ENCODE data around the gene POF1B.
"Not testable (repeated sequence)": the region's sequence is repeated elsewhere in the genome, so short reads cannot be mapped to it uniquely, and the experiment has no call there.

POF1B gene, protein sequence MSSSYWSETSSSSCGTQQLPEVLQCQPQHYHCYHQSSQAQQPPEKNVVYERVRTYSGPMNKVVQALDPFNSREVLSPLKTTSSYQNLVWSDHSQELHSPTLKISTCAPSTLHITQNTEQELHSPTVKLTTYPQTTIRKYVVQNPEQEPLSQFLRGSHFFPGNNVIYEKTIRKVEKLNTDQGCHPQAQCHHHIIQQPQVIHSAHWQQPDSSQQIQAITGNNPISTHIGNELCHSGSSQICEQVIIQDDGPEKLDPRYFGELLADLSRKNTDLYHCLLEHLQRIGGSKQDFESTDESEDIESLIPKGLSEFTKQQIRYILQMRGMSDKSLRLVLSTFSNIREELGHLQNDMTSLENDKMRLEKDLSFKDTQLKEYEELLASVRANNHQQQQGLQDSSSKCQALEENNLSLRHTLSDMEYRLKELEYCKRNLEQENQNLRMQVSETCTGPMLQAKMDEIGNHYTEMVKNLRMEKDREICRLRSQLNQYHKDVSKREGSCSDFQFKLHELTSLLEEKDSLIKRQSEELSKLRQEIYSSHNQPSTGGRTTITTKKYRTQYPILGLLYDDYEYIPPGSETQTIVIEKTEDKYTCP

DNA sequence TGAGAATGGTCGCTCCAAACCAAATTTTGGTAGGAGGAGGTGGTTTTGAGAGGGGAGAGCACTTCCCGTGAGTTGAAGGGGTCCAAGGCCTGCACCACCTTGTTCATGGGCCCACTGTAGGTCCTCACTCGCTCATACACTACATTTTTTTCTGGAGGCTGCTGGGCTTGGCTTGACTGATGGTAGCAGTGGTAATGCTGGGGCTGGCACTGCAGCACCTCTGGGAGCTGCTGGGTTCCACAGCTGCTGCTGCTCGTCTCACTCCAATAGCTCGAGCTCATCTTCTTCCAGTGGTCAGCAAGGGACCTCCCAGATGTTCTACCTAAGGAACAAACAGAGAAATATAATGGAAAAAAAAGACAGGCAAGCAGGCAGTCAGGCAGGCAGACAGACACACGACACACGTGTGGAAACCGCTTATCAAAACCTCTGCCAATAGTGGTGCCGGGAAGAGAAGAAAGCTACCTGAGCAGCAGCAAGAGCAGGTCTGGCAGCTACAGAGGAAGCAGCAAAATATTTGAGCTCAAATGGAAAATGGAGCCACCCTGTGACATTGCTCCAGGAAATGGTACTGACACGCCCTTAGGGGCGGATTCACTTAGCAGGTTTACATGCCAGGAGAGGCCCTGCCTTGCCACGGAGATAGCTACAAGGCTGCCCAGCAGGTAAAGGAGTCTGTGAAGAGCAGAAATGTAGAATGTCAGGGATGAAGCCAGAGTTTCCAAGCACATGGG is at the start of gene POF1B:
Gene POF1B (minus strand): TSS at position 492 of the 734 bp plus-strand sequence. CDS start 211 bp downstream, at position 281.
- no peak for DNase-seq

DNA sequence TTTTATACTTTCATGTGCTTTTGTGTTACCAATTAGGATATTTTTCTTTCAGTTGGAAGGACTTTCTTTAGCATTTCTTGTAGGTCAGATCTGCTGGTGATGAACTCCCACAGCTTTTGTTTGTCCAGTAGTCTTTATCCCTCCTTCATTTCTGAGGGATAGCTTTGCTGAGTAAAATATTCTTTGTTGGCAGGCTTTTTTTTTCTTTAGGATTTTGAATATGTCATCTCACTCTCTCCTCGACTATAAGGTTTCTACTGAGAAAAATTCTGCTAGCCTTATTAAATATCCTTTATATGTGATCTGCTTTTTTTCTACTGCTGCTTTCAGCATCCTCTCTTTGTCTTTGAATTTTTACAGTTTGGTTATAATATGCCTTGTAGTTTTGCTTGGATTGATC is 49.6 kb upstream of the POF1B start:
- DNase-seq, result no peak

DNA sequence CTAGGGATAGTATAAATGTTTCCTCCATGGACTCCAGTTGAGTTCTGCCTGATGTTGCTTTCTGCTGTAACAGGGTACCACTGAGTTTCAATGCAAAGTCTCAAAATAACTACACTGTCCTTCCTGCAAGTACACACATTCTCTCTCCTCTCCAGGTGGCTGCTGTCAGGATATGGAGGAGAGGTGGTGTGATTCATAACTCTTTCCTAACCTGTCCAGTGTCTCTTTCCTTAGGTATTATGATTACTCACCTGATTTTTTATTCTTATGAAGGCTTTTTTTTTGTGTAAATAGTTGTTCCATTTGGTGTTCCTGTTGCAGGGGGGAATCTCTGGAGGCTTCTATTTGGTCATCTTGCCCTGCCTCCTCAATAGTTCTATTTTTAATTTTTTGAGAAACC is 39.8 kb upstream of the POF1B start:
- no peak for DNase-seq

DNA sequence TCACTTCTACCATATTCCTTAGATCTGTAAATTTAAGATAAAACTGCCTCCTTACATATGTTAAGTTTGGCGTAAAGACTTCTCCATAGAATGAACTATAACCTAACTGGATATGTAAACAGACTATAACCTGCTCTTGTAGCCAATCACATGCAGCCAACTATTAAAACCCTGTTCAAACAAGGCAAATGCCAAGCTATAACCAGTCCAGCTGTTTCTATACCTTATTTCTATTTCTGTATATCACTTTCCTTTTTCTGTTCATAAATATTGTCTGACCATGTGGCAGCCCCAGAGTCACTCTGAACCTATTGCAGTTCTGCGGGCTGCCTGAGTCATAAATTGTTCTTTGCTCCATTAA is 12.4 kb upstream of the POF1B start:
- no peak for DNase-seq

DNA sequence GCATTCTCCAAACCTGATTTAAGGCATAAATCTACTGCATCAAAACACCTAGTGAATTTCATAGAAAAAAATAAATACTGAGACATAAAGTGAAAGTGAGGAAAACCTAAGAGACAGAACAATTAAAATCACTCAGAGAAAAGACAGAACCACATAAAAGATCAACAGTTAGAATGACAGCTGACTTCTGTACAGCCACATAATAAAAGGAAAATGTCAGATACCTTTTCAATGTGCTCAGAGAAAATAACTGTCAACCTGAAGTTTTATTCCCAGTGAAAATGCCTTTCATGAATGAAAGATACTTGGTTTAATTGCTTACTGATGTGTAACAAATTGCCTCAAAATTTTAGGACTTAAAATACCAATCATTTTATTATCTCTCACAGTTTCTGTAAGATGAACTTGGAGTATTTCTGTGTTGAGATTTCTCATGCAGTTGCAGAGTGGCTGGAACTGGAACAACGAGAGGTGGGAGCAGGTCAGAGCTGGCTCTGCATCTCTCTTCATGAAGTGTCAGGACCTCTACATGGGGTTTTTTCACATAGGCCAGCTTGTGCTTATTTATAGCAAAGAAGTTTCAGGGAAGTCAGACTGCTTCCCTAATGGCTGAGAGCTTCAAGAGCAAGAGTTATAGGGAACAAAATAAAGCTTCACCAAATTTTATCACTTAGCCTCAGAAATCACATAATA is 11.9 kb upstream of the POF1B start:
- no peak for DNase-seq

DNA sequence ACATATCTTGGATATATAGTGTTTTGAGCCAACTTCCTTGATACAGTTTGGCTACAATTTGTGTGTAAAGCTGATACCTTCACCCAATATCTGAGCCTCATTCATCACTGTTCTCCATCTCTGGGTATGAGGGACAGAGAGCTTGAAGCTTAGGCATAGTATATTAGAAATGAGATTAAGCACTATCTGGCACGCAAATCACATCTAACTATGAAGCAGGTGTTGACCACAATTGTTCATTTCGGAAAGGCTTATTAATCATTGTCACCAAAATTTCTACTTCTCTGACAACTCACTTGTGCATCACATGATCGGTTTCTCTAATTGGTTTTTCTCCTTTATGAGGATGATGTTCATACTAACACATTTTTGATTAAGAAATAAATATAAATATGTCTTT is 2.1 kb upstream of the POF1B start:
- no peak for DNase-seq

DNA sequence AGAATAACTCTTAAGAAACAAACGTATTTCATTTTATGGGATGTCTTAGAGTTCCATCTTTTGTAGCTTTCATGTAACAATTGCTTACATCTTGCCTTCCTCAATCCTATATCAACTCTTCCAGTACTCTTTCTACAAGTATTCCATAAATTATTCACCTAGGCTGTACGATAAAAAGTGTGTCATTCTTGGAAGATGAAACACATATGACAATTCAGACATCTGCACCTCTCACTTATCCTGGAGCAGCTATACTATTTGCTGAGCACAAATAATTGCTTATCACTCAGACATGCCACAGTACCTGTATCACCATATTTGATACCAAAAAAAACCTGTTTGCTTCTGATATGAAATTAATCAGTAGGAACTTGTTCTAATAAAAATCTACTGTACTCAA is 1.0 kb downstream of the POF1B start:
- no peak for DNase-seq

DNA sequence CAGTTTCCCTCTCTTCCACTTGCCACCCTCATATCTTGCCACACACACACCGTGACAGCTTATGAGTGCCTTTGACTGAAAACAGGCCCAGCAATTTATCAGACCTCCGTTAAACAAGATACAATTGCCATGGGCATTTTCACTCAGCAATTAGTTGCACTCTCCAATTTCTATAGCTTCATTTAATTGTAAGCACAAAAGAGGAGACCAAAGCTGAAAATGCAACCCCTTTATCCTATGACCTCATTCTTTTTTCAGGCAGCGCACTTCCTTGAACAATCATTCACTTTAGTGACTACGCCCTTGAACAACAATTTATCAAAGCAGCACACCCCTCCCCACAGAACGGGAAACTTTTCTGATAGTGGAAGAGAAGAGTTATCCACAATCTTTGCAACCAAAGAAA is 4.1 kb downstream of the POF1B start:
- no peak for DNase-seq

DNA sequence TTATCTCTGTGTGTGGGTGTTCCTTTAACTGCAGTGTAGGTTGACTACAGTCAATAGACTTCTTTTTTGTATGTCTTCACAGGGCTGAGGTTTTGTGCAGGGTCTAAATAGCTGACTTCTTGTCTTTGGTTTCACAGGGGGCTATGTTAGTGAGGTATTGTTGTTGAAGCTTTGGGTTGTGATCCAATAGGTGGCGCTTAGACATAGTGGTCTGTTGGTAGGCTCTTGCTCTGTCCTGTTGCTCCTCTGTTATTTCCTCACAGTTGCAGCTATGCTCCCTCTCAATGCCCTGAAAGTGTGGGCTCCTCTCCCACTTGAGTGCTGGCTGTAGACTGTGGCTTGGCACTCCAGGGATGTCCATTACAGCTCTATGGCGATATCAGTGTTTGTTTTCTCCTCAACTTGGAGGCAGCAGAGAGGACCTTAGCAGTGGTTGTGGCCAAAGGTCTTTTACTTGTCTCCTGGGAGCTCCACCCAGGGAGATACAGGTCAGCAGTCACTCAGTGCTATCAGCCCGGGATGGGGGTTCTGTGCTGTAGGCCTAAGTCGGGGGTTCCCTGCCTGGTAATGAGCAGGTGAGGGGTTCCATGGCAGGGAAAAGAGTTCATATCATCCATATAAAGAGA is 14.0 kb downstream of the POF1B start:
- no peak for DNase-seq

DNA sequence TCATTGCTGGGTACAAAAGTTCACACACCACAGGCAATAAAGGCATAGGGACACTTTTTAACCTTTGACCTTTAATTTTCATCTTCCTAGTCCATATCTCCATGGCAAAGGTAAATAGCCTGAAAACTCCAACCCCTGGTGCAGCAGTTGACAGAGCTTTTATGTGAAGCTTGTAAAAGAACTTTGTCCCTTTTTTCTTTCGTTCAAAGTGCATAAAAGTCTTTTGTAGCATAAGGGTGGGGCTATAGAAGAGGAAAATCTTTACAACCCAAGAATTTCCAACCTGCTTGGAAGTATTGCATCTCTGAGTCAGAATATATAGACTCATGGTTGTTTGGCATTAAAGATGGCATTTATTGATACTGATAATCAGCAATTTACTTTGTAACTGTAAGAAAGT is 20.4 kb downstream of the POF1B start:
- no peak for DNase-seq

DNA sequence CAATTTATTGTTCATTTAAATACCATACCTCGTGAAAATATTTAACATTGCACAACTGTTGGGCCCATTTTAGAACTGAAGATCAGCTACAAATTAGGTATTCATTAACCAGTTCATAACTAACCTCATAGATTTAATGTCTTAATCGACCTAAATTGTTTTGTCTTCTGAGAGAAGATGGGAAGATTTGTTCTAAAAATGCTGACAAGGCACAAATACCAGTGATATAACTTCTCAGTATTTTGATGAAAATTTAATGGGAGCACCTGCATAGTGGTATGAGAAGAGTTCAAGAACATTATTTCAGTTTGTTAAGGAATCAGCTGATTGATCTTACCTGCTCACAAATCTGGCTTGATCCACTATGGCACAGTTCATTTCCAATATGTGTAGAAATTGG is 33.9 kb downstream of the POF1B start:
- no peak for DNase-seq

DNA sequence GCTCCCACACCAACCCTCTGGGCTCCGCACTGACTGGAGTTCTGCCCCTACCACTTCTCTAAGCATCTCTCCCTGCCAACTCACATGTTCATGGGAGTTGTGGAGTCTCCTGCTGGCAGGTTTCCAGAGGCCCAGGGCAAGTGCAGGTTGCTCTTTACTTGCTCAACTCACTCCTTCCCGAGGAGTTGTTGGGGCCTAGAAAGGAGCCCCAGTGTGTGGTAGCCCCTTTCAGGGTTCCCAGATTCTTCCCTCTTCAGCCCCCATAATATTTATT is 52.5 kb downstream of the POF1B start:
- no peak for DNase-seq

DNA sequence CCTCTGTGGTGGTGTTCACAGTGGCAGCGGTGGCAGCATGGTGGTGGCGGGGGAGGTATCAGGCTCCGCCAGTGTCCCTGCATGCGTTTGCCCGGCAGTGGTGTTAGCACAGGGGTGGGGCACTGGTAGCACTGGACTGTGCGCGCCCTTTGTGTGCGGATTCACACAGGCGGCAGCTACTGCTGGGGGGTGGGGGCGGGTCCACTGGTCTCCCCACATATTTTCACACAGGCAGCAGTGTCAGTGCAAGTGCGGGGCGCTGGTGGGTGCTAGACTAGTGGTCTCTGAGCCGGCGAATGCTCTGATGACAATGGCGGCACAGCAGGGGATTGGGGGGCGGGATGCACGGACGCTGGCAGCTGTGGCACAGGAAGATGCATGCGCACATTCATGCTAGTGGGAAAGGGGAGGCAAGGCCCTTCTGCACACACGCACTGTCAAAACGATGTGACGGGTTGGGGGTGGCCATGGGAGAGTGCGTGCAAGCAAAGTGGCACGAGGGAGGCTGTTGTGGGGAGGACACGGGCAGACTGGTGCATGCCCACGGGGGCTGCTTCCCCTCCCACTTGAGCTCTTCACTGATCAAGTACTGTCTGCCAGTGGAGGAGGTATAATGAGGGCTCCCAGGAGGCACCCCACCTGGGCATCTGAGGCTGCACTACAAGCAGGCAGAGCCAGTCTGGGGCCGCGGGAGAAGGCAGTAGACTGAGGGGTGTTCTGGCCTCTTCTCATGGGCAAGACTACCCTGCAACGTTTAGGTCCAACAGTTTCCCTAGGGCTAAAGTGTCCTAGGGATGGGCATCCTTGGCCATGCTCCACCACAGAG is 53.0 kb downstream of the POF1B start:
- no peak for DNase-seq

DNA sequence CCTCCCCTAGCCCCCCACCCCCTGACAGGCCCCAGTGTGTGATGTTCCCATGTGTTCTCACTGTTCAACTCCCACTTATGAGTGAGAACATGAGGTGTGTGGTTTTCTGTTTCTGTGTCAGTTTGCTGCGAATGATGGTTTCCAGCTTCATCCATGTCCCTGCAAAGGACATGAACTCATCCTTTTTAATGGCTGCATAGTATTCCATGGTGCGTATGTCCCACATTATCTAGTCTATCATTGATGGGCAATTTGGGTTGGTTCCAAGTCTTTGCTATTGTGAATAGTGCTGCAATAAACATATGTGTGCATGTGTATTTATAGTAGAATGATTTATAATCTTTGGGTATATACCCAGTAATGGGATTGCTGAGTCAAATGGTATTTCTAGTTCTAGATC is 68.1 kb downstream of the POF1B start:
- not testable (repeated sequence) for DNase-seq

DNA sequence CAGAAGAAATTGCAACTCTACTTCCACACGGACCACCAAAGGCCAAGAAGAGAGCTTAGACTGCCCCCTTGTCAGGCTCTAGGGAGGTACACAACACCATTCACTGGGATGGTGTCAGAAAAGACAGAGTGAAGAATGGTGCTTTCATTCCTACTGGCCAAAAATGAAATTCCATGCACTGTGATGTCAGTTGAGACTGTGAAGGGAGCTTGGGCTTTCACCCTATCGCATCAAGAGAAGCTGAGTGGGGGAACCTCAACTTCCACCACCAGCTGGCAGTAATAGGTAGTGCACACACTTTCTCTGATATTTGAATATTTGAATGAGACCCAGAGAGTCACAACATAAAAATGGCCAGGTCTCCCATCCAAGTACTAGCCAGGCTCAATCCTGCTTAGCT is 69.7 kb downstream of the POF1B start:
- DNase-seq, result no peak

DNA sequence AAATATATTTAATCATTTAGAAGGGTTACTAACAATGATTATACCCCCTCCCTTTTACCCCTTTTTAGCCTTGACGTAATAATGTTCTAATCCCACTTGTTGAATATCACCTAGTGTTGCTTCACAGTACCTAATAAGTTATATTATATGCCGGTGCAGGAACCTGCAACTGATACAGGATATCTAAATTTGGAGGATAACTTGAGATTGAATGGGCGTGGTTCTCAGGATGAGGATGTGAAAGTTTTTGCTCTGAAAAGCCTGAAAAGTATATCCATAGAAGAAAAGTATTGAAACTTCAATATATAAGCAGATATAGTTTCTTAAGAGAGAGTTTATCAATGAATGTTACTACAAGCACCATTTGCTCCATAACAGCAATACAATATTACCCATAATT is 75.9 kb downstream of the POF1B start:
- no peak for DNase-seq

DNA sequence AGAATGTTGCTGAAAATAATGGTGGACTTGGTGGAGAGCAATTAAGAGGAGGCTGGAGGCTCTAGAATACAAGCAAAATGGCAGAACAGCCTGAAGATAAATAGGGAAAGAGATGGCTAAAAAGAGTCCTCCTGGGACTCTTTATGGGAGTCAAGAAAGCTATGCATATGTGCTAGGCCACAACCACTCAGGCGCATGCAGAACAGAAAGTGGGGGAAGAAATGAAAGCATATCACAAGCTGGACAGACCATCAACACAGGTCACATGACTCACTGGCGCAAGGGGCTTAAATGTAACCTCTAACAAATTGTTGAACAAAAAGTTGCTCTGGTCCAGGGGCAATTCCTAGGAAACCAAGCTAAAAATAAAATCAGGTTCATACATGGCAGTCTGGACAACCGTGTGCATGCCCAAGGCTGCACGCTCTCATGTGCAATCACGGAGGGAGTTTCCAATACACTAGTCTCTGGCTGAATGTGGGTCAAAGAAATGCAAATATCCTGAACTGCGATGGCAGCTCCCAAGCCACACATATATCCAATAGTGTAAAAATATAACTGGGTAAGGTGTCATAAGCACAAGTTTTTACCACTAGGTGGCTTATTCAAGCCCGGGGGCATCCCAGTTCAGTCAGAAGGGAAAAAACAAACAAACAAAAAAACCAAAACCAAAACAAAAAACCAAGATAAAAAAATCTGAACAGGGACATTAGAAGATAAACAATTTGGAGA is 90.3 kb downstream of the POF1B start:
- no peak for DNase-seq

DNA sequence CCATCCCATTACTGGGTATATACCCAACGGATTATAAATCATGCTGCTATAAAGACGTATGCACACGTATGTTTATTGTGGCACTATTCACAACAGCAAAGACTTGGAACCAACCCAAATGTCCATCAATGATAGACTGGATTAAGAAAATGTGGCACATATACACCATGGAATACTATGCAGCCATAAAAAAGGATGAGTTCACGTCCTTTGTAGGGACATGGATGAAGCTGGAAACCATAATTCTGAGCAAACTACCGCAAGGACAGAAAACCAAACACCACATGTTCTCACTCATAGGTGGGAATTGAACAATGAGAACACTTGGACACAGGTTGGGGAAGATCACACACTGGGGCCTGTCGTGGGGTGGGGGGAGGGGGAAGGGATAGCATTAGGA is 94.2 kb downstream of the POF1B start:
- DNase-seq, result not testable (repeated sequence)

DNA sequence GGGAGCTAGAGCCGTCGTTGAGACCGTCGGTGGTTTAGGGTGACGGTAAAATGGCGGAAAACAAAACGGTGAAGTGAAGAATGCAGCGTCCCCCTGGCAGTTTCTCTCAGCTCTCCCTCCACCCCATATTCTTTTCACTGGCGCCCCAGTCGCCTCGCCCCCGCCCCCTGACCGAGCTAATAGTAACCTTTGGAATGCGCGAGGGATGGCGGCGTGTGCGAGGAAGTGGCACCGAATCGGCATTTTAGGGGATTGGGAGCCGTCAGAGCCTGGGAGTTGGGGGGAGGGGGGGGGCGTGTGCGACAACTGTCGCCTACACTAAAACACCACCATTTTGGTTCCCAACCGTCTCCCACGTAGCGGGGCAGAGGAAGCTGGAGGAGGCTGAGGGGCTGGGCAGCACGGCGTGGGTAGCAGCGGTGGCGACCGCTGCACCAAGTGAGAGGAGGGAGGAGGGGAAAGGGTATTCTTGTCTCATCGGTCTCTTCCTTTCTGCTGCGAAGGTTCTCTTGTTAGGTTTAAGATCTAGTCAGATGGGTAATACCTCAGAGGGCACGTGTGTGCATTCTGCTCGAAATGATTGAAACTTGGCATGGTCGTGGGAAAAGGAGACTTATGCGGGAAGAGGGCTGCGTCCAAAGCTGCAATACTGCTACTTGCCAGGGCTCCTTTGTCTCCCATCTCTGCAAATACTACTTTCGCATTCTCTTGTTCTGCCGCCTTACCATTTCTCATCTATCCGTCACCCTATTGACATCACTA is 134.8 kb downstream of the POF1B start:
- peak; percentile 22 for DNase-seq

DNA sequence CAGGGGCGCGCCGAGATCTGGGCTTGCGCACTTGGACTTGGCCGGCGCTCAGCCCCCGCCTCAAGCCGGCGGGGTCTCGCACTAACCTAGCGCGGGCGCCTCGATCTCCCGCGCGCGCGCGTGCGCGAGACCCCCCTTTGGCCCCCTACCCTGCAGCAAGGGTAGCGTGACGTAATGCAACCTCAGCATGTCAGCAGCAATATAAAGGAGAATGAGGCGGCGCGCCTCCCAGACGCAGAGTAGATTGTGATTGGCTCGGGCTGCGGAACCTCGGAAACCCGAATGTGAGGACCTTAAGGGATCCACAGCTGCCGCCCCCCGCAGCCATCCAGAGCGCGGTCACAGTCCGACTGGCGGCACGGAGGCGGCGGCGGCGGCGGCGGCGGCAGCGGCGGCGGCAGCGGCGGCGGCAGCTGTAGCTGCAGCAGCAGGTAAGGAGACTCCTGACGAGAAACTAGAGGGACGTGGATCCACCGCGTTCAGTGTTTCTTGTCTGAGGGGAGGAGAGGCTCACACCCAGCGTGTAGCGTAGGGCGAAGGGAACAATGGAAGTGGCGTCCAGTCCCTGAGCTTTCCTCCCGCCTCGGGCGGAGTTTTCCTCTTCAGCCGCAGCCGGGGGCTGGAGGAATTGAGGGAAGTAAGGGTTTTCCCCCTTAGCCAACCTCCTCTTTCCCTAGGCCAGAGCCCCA is 135.6 kb downstream of the POF1B start, which contains the start of the genes SATL1 and ZNF711:
Gene SATL1 (minus strand): TSS at position 19 of the 689 bp plus-strand sequence. CDS start 134,811 bp downstream, outside the sequence.
Gene ZNF711 (plus strand): TSS at position 231 of the 689 bp plus-strand sequence. CDS start 3,582 bp downstream, outside the sequence.
- DNase-seq, result peak; percentile 81

Measured in NCI-H446 treated with DMSO at 0.1 percent for 48 hours (cell line).